Measurements from ENCODE around the gene GGN. TPM values are rescaled to one million over a fixed set of nuclear protein-coding genes. Genes with fewer than 3 reads are reported as not detected.
A peak's percentile ranks its signal among the peaks of the same experiment; 100 is the strongest.

Gene GGN
- total and polyA plus RNA-seq, 9 of the 15 experiments (the other 6 are each of a cell fraction or from before 2014, with no cell fraction given): 0.15 to 0.33 TPM; not detected in 7

DNA sequence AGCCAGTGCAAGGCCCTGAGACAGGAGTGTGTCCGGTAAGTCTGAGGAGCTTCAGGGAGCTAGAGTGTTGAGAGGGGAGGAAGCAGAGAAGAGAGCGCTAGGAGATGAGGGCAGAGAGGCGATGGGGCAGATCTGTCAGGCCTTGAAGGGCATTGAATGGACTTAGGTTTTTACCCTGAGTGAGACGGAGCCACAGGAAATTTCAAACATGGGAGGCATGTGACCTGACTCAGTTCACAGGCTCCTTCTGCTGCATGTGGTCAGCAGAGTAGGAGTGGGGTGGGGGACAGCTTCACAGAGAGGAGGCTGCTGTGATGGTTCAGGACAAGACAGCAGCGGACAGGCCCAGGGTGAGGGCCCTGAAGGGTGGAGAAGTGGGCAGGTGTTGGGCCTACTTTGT lies 12.5 kb upstream of the GGN start:
- H3K9ac ChIP-seq (ENCODE audit: insufficient read depth in 1 of 2, low read depth in 2 of 2, low read length in 2 of 2): peak overlapping the region in 1 of 2 experiments; percentile 65; a peak in 1 of 4 replicates
- H2AFZ ChIP-seq (ENCODE audit: low read depth, low read length): no peak overlapping the region
- ATAC-seq (no peak), DNase-seq (ENCODE audit: extremely low read depth in 1 of 4, low spot score in 3 of 4) (no peak), FAIRE-seq (no peak)
- peaks cover 6 to 30% of the 10 kb centered on the region in 2 experiments; a peak in 4 of 5 replicates for H3K4me1 ChIP-seq (replicated peaks in 1 of 2; ENCODE audit: control insufficient read depth in 2 of 2, insufficient read depth in 2 of 2, low read length in 2 of 2)
- CTCF ChIA-PET (ENCODE audit: low intra/inter-chr PET ratio): no interaction called here
- no peaks in the 10 kb centered on the region for H3K9me3 ChIP-seq (replicated peaks; ENCODE audit: control insufficient read depth, insufficient read depth, low read depth, low read length)
- intact Hi-C loops (cut with micrococcal nuclease): loop anchor here (5.0 kb wide), 1 partner anchor 552 kb away; no protein-coding TSS in a partner anchor
- H3K27me3 ChIP-seq (ENCODE audit: control insufficient read depth in 2 of 2, insufficient read depth in 2 of 2, low read length in 2 of 2): no peaks in the 10 kb centered on the region
- no peak overlapping the region for H3K4me2 ChIP-seq (ENCODE audit: insufficient read depth, low read length)
- TF ChIP-seq, protein P1, sequence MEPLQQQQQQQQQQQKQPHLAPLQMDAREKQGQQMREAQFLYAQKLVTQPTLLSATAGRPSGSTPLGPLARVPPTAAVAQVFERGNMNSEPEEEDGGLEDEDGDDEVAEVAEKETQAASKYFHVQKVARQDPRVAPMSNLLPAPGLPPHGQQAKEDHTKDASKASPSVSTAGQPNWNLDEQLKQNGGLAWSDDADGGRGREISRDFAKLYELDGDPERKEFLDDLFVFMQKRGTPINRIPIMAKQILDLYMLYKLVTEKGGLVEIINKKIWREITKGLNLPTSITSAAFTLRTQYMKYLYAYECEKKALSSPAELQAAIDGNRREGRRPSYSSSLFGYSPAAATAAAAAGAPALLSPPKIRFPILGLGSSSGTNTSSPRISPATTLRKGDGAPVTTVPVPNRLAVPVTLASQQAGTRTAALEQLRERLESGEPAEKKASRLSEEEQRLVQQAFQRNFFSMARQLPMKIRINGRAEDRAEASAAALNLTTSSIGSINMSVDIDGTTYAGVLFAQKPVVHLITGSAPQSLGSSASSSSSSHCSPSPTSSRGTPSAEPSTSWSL (CRISPR knock-in tag; IDR thresholded peaks at IDR 0.05; ENCODE audit: borderline replicate concordance): no peak
- TF ChIP-seq KDM1A (IDR thresholded peaks at IDR 0.05): 0 out of 4 replicates have a peak, but pooled peaks of 1 of the 2 experiments have one; percentile 13
- H3K36me3 ChIP-seq (ENCODE audit: control insufficient read depth, insufficient read depth, low read length): peaks cover 8% of the 10 kb centered on the region; the same call in 1 of the 3 replicates
- no peaks in the 10 kb centered on the region for H4K20me1 ChIP-seq (replicated peaks; ENCODE audit: control insufficient read depth, insufficient read depth, low read length)
- peaks cover 17% of the 10 kb centered on the region; the same call in 2 of the 3 replicates for H3K79me2 ChIP-seq (ENCODE audit: control insufficient read depth, insufficient read depth, low read length)
- POLR2A ChIA-PET: interaction anchor here (1.0 kb wide), 1 partner anchor 11 kb away, joined by 3 read pairs; no protein-coding TSS in a partner anchor
- in situ Hi-C loops (cut with MboI): loop anchor here (5.0 kb wide), 1 partner anchor 232 kb away; no protein-coding TSS in a partner anchor
- H3K27ac ChIP-seq (ENCODE audit: extremely low read depth, low read depth, low read length): no peak overlapping the region
- BruUV-seq (replicated peaks): no TSS peak
- no peak overlapping the region for H3K4me3 ChIP-seq
- H3K9me1 ChIP-seq (ENCODE audit: control insufficient read depth, insufficient read depth, low read length): no peaks in the 10 kb centered on the region
- 43% methylated on average over 4 of the region's 5 CpGs for WGBS (ENCODE audit: insufficient coverage, low coverage, missing lambda C conversion rate)

DNA sequence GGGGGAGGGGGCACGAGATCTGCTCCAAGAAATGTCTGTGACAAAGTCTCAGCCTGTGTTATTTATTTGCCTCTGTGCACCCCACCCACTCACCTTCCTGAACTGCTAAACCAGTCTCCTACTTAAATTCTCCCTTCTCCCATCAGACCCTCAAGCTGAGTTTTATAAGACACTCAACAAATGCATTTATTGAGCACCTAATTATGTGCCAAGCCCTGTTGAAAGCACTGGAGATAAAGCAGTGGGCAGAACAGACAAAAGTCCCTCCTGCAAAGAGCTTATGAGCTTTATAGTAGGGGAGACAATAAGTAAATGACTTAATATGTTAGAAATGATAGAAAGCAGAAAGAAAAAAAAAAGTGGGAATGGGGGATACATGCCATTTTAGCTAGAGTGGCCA lies 11.7 kb upstream of the GGN start:
- ChIA-PET CTCF (ENCODE audit: low intra/inter-chr PET ratio) (no interaction called here), POLR2A (no interaction called here)
- Histone ChIP-seq H3K79me2 (ENCODE audit: control insufficient read depth, insufficient read depth, low read length) (peaks cover 14% of the 10 kb centered on the region; the same call in 2 of the 3 replicates), H3K4me2 (ENCODE audit: insufficient read depth, low read length) (no peak overlapping the region), H3K9ac (ENCODE audit: insufficient read depth in 1 of 2, low read depth in 2 of 2, low read length in 2 of 2) (no peak overlapping the region), H3K9me1 (ENCODE audit: control insufficient read depth, insufficient read depth, low read length) (no peaks in the 10 kb centered on the region), H3K27ac (ENCODE audit: extremely low read depth, low read depth, low read length) (no peak overlapping the region), H3K9me3 (replicated peaks; ENCODE audit: control insufficient read depth, insufficient read depth, low read depth, low read length) (0 out of 2 replicates have a peak, but pooled peaks cover 2% of the 10 kb centered on the region), H3K27me3 (ENCODE audit: control insufficient read depth in 2 of 2, insufficient read depth in 2 of 2, low read length in 2 of 2) (no peaks in the 10 kb centered on the region), H3K4me3 (no peak overlapping the region), H2AFZ (ENCODE audit: low read depth, low read length) (no peak overlapping the region), H4K20me1 (replicated peaks; ENCODE audit: control insufficient read depth, insufficient read depth, low read length) (no peaks in the 10 kb centered on the region), H3K36me3 (ENCODE audit: control insufficient read depth, insufficient read depth, low read length) (no peaks in the 10 kb centered on the region), H3K4me1 (replicated peaks in 1 of 2; ENCODE audit: control insufficient read depth in 2 of 2, insufficient read depth in 2 of 2, low read length in 2 of 2) (peaks cover 6 to 27% of the 10 kb centered on the region in 2 experiments; a peak in 4 of 5 replicates)
- no peak for DNase-seq (ENCODE audit: extremely low read depth in 1 of 4, low spot score in 3 of 4)
- intact Hi-C loops (cut with micrococcal nuclease) (no loop called here), in situ Hi-C loops (cut with MboI) (no loop called here)
- no TSS peak for BruUV-seq (replicated peaks)
- FAIRE-seq: no peak
- WGBS (ENCODE audit: insufficient coverage, low coverage, missing lambda C conversion rate): 0% methylated on average over 1 of the region's 1 CpG
- ATAC-seq: no peak
- no peak for TF ChIP-seq KAT7 (CRISPR knock-in tag; IDR thresholded peaks at IDR 0.05; ENCODE audit: borderline replicate concordance)

Data from K562 (cell line).